Measurements from ENCODE around the gene GGN.

GGN gene

GRCh38 chr19:38388349-38389100, 691 bp upstream of the GGN start, which contains the start of gene SPRED3:
Gene SPRED3 (plus strand): TSS chr19:38388697. CDS start chr19:38390303, 1,606 bp downstream.
- peak; percentile 59 for TF ChIP-seq ZBTB7A (IDR thresholded peaks at IDR 0.05; ENCODE audit: low read depth)
- no peak for TF ChIP-seq CEBPB (IDR thresholded peaks at IDR 0.05)

GRCh38 chr19:38386971-38387549, 774 bp downstream of the GGN start:
- TF ChIP-seq EGR1 (IDR thresholded peaks at IDR 0.05) (no peak), YY1 (IDR thresholded peaks at IDR 0.05; ENCODE audit: low read depth) (no peak), CEBPB (IDR thresholded peaks at IDR 0.05) (no peak), EP300 (IDR thresholded peaks at IDR 0.05; ENCODE audit: borderline replicate concordance) (no peak; the same call in 1 of the 2 replicates), REST (IDR thresholded peaks at IDR 0.05; ENCODE audit: low read depth) (no peak), TAF1 (IDR thresholded peaks at IDR 0.05; ENCODE audit: low read depth) (no peak), CREB1 (IDR thresholded peaks at IDR 0.05; ENCODE audit: low read depth) (no peak), TCF12 (IDR thresholded peaks at IDR 0.05; ENCODE audit: low read depth) (no peak), USF1 (IDR thresholded peaks at IDR 0.05) (no peak), RAD21 (IDR thresholded peaks at IDR 0.05; ENCODE audit: low read depth) (no peak), TEAD4 (IDR thresholded peaks at IDR 0.05) (no peak), MAX (IDR thresholded peaks at IDR 0.05) (no peak), NFIC (IDR thresholded peaks at IDR 0.05) (no peak), ZBTB7A (IDR thresholded peaks at IDR 0.05; ENCODE audit: low read depth) (no peak; the same call in 1 of the 2 replicates), FOXM1 (IDR thresholded peaks at IDR 0.05; ENCODE audit: borderline replicate concordance, low read depth) (no peak)

GRCh38 chr19:38386300-38386970, 1.4 kb downstream of the GGN start:
- no peak for TF ChIP-seq FOXM1 (IDR thresholded peaks at IDR 0.05; ENCODE audit: borderline replicate concordance, low read depth)
- TF ChIP-seq MAX (IDR thresholded peaks at IDR 0.05), result no peak
- TF ChIP-seq RAD21 (IDR thresholded peaks at IDR 0.05; ENCODE audit: low read depth), result no peak
- no peak for TF ChIP-seq YY1 (IDR thresholded peaks at IDR 0.05; ENCODE audit: low read depth)
- no peak for TF ChIP-seq CREB1 (IDR thresholded peaks at IDR 0.05; ENCODE audit: low read depth)
- TF ChIP-seq NFIC (IDR thresholded peaks at IDR 0.05), result no peak
- no peak for TF ChIP-seq ZBTB7A (IDR thresholded peaks at IDR 0.05; ENCODE audit: low read depth)
- no peak for TF ChIP-seq EP300 (IDR thresholded peaks at IDR 0.05; ENCODE audit: borderline replicate concordance)
- no peak for TF ChIP-seq REST (IDR thresholded peaks at IDR 0.05; ENCODE audit: low read depth)
- no peak for TF ChIP-seq TAF1 (IDR thresholded peaks at IDR 0.05; ENCODE audit: low read depth)
- TF ChIP-seq CEBPB (IDR thresholded peaks at IDR 0.05), result no peak
- TF ChIP-seq TCF12 (IDR thresholded peaks at IDR 0.05; ENCODE audit: low read depth), result no peak
- no peak for TF ChIP-seq EGR1 (IDR thresholded peaks at IDR 0.05)
- TF ChIP-seq TEAD4 (IDR thresholded peaks at IDR 0.05), result no peak
- TF ChIP-seq USF1 (IDR thresholded peaks at IDR 0.05), result no peak

GRCh38 chr19:38385804-38386257, 2.0 kb downstream of the GGN start:
- TF ChIP-seq TEAD4 (IDR thresholded peaks at IDR 0.05) (no peak), REST (IDR thresholded peaks at IDR 0.05; ENCODE audit: low read depth) (no peak), USF1 (IDR thresholded peaks at IDR 0.05) (no peak), NFIC (IDR thresholded peaks at IDR 0.05) (no peak), CEBPB (IDR thresholded peaks at IDR 0.05) (no peak), TCF12 (IDR thresholded peaks at IDR 0.05; ENCODE audit: low read depth) (no peak), MAX (IDR thresholded peaks at IDR 0.05) (no peak), EP300 (IDR thresholded peaks at IDR 0.05; ENCODE audit: borderline replicate concordance) (no peak)

All from Ishikawa (cell line).